GM18858 (cell line): ENCODE measurements around the gene IL16.
"Not testable (repeated sequence)": the region's sequence is repeated elsewhere in the genome, so short reads cannot be mapped to it uniquely, and the experiment has no call there.

Source experiments
- ATAC-seq: cut with Tn5 transposase; IDR thresholded peaks from one replicate; pipeline ENCODE4 v1.9.1; 2021; ENCODE audit not compliant: unreplicated experiment

IL16 gene

DNA sequence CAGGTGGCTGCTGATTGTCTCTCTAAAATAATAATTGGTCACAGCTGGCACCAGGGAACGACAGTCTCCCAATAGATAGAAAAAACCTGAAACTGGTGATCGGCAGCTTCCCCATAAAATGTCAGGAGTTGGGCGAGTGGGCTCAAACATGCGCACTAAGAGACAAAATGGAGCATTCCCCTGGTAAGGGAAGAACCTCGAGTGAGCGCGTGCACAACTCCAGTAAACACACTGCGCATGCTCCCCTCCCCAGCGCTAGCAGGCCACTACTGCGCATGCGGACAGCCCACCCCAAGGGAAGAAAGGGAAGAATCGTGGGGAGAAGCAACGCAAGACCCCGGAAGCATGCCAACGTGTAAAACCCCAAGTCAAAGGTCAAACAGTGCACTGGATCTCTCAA is 134.9 kb downstream of the IL16 start:
- no peak for ATAC-seq

GRCh38 chr15:81332326-81332725 is 135.6 kb downstream of the IL16 start:
- no peak for ATAC-seq

GRCh38 chr15:81333363-81333762 is 136.7 kb downstream of the IL16 start:
- no peak for ATAC-seq

GRCh38 chr15:81334768-81335435 is 138.2 kb downstream of the IL16 start:
- no peak for ATAC-seq

DNA sequence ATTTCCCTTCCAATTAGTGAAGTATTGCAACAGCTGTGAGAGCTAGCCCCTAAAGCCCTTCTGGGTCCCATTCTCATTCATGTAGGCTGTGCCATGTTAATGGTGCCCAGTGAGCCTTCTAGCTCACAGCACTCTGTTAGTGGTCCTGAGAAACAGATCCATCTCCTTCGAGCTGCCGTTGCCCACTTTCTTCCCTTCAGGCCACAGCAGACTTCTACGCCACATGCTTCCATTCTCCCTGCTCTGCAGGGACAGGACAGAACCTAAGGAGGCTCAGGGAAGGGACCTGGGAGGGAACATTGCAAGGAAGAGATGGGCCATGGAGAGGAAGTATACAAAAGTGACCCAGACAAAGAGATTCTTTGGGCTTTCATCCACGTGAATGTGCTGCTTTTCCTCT is 139.0 kb downstream of the IL16 start:
- no peak for ATAC-seq

GRCh38 chr15:81336568-81336967 is 139.9 kb downstream of the IL16 start:
- ATAC-seq = no peak

- no peak for ATAC-seq
These were observed 140.6 kb downstream of the IL16 start for GRCh38 chr15:81337241-81337640.

- no peak for ATAC-seq
These were observed 141.1 kb downstream of the IL16 start for GRCh38 chr15:81337713-81338157.

GRCh38 chr15:81338170-81339007 is 141.7 kb downstream of the IL16 start:
- ATAC-seq = no peak

DNA sequence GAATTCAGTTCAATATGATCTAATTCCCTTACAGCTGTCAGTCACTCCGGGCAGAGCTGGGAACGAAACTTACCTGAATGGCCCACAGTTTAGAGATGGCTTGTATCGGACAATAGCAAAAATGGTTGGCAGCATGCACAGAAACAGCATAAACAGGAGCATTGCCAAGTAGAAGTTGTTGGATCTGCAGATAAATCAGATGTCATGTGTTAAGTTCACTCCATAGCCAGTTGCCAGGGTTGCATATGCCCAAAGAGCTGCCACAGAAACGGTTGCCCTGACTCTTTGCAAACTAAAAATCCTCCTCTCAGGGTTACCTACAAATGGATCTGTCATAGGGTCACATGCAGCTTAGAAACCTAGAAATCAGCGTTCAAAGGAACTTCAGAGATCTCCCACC is 142.6 kb downstream of the IL16 start:
- ATAC-seq = no peak

- no peak for ATAC-seq
These were observed 143.2 kb downstream of the IL16 start for GRCh38 chr15:81339851-81340250.

DNA sequence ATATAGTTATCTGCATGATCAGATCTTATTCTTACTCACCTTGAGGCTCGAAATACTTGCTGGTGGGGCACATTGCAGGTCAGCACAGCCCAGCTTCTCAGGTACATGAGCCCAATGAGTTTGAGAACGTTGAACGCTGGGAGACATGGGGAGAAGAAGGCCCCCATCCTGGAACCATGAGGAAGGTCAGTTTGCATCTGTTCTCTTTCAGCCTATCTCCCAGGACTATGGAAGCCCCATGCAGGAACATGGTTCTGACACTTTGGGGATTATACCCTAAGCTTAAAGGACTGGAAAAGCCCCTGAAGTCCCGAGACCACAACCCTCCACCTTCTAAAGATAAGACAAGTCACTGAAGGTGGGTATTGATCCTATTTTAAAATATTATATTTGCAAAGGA is 144.7 kb downstream of the IL16 start:
- ATAC-seq = no peak

- ATAC-seq = no peak
These were observed 146.7 kb downstream of the IL16 start for GRCh38 chr15:81343371-81343770.

- ATAC-seq = no peak
These were observed 149.9 kb downstream of the IL16 start for GRCh38 chr15:81346611-81347010.

- no peak for ATAC-seq
These were observed 151.2 kb downstream of the IL16 start for GRCh38 chr15:81347910-81348309.

- ATAC-seq = not testable (repeated sequence)
These were observed 152.0 kb downstream of the IL16 start for GRCh38 chr15:81348691-81349090.

GRCh38 chr15:81349271-81349670 is 152.6 kb downstream of the IL16 start:
- no peak for ATAC-seq

- no peak for ATAC-seq
These were observed 155.0 kb downstream of the IL16 start for GRCh38 chr15:81351651-81352050.

- no peak for ATAC-seq
These were observed 159.6 kb downstream of the IL16 start for GRCh38 chr15:81356252-81356651.

DNA sequence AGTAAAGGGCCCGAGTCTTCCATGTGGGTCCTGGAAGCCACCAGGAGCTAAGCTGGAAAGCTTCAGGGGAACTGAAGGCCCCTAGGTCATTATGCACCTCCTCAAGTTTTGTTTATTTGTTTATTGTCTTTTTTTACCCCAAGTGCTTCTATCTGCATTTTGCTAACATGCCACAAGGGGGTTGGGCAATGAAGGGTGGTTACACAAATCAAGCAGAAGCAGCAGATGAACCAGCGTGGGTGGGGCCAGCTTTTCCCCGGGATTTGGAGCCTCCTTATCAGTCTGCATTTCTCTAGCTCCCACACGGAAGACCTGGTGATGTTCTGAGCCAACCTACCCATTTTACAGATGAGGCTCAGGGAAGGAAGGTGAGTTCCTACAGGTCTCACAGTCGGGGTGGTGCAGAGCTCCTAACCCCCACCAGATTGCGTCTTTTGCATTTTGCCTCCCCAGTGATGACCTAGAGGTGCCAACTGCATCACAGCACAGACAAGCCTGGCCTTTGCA is 160.6 kb downstream of the IL16 start:
- ATAC-seq = no peak

DNA sequence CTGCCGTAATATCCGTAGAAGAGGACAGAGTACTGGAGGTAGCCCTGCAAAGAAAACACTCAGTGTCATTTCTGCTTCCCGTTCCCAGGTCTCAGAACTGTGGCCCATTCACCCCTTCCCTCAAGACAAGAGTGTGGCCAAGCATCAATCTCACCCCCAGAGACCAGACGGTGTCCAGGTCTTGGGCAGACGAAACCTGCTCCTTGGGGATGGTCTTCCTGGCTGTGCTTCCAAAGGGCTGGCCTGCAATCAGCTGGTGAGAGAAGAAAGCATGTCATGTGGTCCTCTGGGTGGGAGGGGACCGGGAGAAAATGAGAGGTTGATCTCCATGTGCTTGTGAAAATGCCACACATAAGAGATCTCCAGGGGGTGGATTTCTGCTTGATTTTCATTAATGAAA is 161.6 kb downstream of the IL16 start:
- no peak for ATAC-seq

GRCh38 chr15:81360491-81360890 is 163.8 kb downstream of the IL16 start:
- no peak for ATAC-seq
